ENCODE results near the gene KIF5C.

Gene KIF5C

DNA sequence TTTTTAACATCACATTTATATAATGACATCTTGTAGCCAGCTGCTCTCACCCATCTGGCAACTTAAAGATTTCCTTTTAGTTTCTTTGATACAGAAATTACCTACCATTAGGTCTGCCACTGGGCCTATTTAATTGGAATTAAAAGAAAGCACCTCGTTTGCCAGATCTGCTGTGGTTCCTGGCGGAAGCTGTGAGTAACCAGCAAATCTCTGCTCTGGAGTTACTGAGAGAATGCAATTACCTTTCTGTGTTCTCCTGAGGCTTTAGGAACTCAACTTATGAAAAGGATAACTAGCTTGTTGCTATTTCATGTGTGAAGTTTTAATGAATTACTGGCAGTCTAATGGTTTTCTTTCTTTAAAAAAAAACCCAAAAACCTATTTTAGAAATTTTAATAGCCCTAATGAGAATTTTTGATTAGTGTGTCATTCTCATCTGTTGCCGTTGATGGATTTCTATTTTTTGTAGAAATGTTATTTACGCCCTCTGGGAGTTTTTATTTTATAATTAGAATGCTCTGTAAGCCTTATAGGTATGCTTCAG lies 93.8 kb downstream of the KIF5C start:
- H3K4me1 ChIP-seq (ENCODE audit: control insufficient read depth in 2 of 2, insufficient read depth in 1 of 2, low read depth in 1 of 2, low read length in 2 of 2): peaks cover 5 to 12% of the 10 kb centered on the region in 2 donors
- no peak overlapping the region for H3K23ac ChIP-seq (ENCODE audit: low read depth, low read length, poor library complexity)
- no peak overlapping the region for H2BK12ac ChIP-seq (ENCODE audit: low read length)
- peaks cover 18 to 61% of the 10 kb centered on the region in 2 donors for H3K36me3 ChIP-seq (replicated peaks in 1 of 2; ENCODE audit: control insufficient read depth in 2 of 2, insufficient read depth in 2 of 2, low read length in 2 of 2)
- no peak overlapping the region for H3K4me2 ChIP-seq (ENCODE audit: insufficient read depth, low read length, poor library complexity, severe bottlenecking)
- no peak overlapping the region for H2BK120ac ChIP-seq (ENCODE audit: low read depth, low read length)
- no peak overlapping the region for H2BK5ac ChIP-seq (ENCODE audit: low read length)
- no peak overlapping the region for H2AK5ac ChIP-seq (ENCODE audit: low read depth, low read length)
- no peak overlapping the region for H3K4me3 ChIP-seq (ENCODE audit: low read length in 2 of 2)
- no peak overlapping the region for H3K27ac ChIP-seq (replicated peaks; ENCODE audit: low read length)
- H2AFZ ChIP-seq (ENCODE audit: low read length): no peak overlapping the region
- H3K14ac ChIP-seq (ENCODE audit: low read length): no peak overlapping the region
- no peak overlapping the region for H3K9ac ChIP-seq (ENCODE audit: low read depth, low read length, poor library complexity)
- no peak overlapping the region for H4K91ac ChIP-seq (ENCODE audit: low read depth, low read length, poor library complexity)
- no peak overlapping the region for H4K8ac ChIP-seq (ENCODE audit: low read depth, low read length)
- H3K79me1 ChIP-seq (ENCODE audit: low read depth, low read length): peaks cover 3% of the 10 kb centered on the region
- DNase-seq (ENCODE audit: low spot score): no peak
- no peak overlapping the region for H3K18ac ChIP-seq (ENCODE audit: low read length)
- H3K4ac ChIP-seq (ENCODE audit: low read length): no peak overlapping the region
- H2BK15ac ChIP-seq (ENCODE audit: low read length): no peak overlapping the region
- no CpG with 5 or more reads among the region's 4 CpGs for WGBS, 2 donors (ENCODE audit: extremely low coverage in 2 of 2, insufficient read length in 2 of 2, insufficient replicate concordance in 1 of 2)
- H3K27me3 ChIP-seq (ENCODE audit: control insufficient read depth in 3 of 3, insufficient read depth in 3 of 3, low read depth in 1 of 3, low read length in 3 of 3): no peaks in the 10 kb centered on the region
- no peaks in the 10 kb centered on the region for H3K9me3 ChIP-seq (replicated peaks in 1 of 2; ENCODE audit: control insufficient read depth in 2 of 2, insufficient read depth in 1 of 2, low read depth in 1 of 2, low read length in 2 of 2)

DNA sequence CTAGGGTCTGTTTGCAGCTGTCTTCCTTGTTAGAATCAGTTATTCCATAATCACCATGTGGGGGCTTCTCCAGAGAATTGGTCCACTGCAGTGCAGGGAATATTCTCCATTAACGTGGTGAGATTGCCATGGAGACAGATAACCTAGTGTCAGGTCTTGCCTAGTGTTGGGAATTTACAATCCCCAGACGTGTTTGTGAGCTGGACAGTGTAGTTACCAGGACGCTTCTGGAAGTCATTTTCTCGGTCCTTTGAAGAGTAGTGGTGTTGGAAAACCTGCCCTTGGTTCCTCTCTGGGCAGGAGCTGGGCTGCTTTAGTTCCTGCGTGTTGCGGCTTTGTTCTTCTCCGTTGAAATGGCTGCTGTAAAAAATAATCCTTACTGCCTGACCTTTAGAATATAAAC lies 94.6 kb downstream of the KIF5C start:
- Histone ChIP-seq H2BK5ac (ENCODE audit: low read length) (no peak overlapping the region), H3K4me2 (ENCODE audit: insufficient read depth, low read length, poor library complexity, severe bottlenecking) (no peak overlapping the region), H2AFZ (ENCODE audit: low read length) (no peak overlapping the region), H3K36me3 (replicated peaks in 1 of 2; ENCODE audit: control insufficient read depth in 2 of 2, insufficient read depth in 2 of 2, low read length in 2 of 2) (peaks cover 18 to 63% of the 10 kb centered on the region in 2 donors), H3K14ac (ENCODE audit: low read length) (no peak overlapping the region), H2BK12ac (ENCODE audit: low read length) (no peak overlapping the region), H3K18ac (ENCODE audit: low read length) (no peak overlapping the region), H2BK15ac (ENCODE audit: low read length) (no peak overlapping the region), H3K4me3 (ENCODE audit: low read length in 2 of 2) (no peak overlapping the region), H3K4ac (ENCODE audit: low read length) (no peak overlapping the region), H2BK120ac (ENCODE audit: low read depth, low read length) (no peak overlapping the region), H2AK5ac (ENCODE audit: low read depth, low read length) (no peak overlapping the region), H3K4me1 (ENCODE audit: control insufficient read depth in 2 of 2, insufficient read depth in 1 of 2, low read depth in 1 of 2, low read length in 2 of 2) (peaks cover 5 to 12% of the 10 kb centered on the region in 2 donors), H4K8ac (ENCODE audit: low read depth, low read length) (no peak overlapping the region), H3K79me1 (ENCODE audit: low read depth, low read length) (peaks cover 3% of the 10 kb centered on the region), H3K9me3 (replicated peaks in 1 of 2; ENCODE audit: control insufficient read depth in 2 of 2, insufficient read depth in 1 of 2, low read depth in 1 of 2, low read length in 2 of 2) (no peaks in the 10 kb centered on the region), H3K27ac (replicated peaks; ENCODE audit: low read length) (no peak overlapping the region), H3K23ac (ENCODE audit: low read depth, low read length, poor library complexity) (no peak overlapping the region), H4K91ac (ENCODE audit: low read depth, low read length, poor library complexity) (no peak overlapping the region), H3K27me3 (ENCODE audit: control insufficient read depth in 3 of 3, insufficient read depth in 3 of 3, low read depth in 1 of 3, low read length in 3 of 3) (no peaks in the 10 kb centered on the region), H3K9ac (ENCODE audit: low read depth, low read length, poor library complexity) (no peak overlapping the region)
- no CpG with 5 or more reads among the region's 7 CpGs for WGBS, 2 donors (ENCODE audit: extremely low coverage in 2 of 2, insufficient read length in 2 of 2, insufficient replicate concordance in 1 of 2)
- no peak for DNase-seq (ENCODE audit: low spot score)

DNA sequence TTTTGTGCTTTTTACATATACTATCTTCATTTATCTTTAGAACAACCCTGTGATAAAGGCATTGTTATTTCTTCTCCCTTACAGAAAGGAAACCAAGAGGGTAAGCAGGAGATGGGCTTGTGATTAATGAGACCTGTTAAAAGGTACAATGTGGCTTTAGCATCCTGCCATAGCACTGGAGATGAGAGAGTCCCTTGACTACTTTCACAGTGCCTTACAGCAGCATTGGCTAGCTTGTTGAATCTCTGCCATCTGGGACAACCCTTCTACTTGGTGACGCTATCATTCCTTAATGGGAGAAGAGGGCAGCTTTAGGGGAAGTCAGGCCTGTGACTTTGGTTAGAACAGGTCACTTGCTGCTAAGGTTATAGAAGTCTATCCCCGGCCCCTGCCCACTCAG lies 95.4 kb downstream of the KIF5C start:
- H3K4ac ChIP-seq (ENCODE audit: low read length): no peak overlapping the region
- H4K8ac ChIP-seq (ENCODE audit: low read depth, low read length): no peak overlapping the region
- H3K27ac ChIP-seq (replicated peaks; ENCODE audit: low read length): no peak overlapping the region
- H3K9ac ChIP-seq (ENCODE audit: low read depth, low read length, poor library complexity): no peak overlapping the region
- H3K18ac ChIP-seq (ENCODE audit: low read length): no peak overlapping the region
- H4K91ac ChIP-seq (ENCODE audit: low read depth, low read length, poor library complexity): no peak overlapping the region
- no peak overlapping the region for H2BK5ac ChIP-seq (ENCODE audit: low read length)
- no peak for DNase-seq (ENCODE audit: low spot score)
- no peak overlapping the region for H2AFZ ChIP-seq (ENCODE audit: low read length)
- peaks cover 21 to 63% of the 10 kb centered on the region in 2 donors for H3K36me3 ChIP-seq (replicated peaks in 1 of 2; ENCODE audit: control insufficient read depth in 2 of 2, insufficient read depth in 2 of 2, low read length in 2 of 2)
- peaks cover 4 to 12% of the 10 kb centered on the region in 2 donors for H3K4me1 ChIP-seq (ENCODE audit: control insufficient read depth in 2 of 2, insufficient read depth in 1 of 2, low read depth in 1 of 2, low read length in 2 of 2)
- no peak overlapping the region for H3K4me3 ChIP-seq (ENCODE audit: low read length in 2 of 2)
- H3K14ac ChIP-seq (ENCODE audit: low read length): no peak overlapping the region
- no peak overlapping the region for H2AK5ac ChIP-seq (ENCODE audit: low read depth, low read length)
- H2BK15ac ChIP-seq (ENCODE audit: low read length): no peak overlapping the region
- no peaks in the 10 kb centered on the region for H3K9me3 ChIP-seq (replicated peaks in 1 of 2; ENCODE audit: control insufficient read depth in 2 of 2, insufficient read depth in 1 of 2, low read depth in 1 of 2, low read length in 2 of 2)
- no CpG with 5 or more reads among the region's 2 CpGs for WGBS, 2 donors (ENCODE audit: extremely low coverage in 2 of 2, insufficient read length in 2 of 2, insufficient replicate concordance in 1 of 2)
- no peak overlapping the region for H3K4me2 ChIP-seq (ENCODE audit: insufficient read depth, low read length, poor library complexity, severe bottlenecking)
- no peaks in the 10 kb centered on the region for H3K27me3 ChIP-seq (ENCODE audit: control insufficient read depth in 3 of 3, insufficient read depth in 3 of 3, low read depth in 1 of 3, low read length in 3 of 3)
- no peak overlapping the region for H2BK120ac ChIP-seq (ENCODE audit: low read depth, low read length)
- H3K79me1 ChIP-seq (ENCODE audit: low read depth, low read length): peaks cover 3% of the 10 kb centered on the region
- no peak overlapping the region for H2BK12ac ChIP-seq (ENCODE audit: low read length)
- no peak overlapping the region for H3K23ac ChIP-seq (ENCODE audit: low read depth, low read length, poor library complexity)

DNA sequence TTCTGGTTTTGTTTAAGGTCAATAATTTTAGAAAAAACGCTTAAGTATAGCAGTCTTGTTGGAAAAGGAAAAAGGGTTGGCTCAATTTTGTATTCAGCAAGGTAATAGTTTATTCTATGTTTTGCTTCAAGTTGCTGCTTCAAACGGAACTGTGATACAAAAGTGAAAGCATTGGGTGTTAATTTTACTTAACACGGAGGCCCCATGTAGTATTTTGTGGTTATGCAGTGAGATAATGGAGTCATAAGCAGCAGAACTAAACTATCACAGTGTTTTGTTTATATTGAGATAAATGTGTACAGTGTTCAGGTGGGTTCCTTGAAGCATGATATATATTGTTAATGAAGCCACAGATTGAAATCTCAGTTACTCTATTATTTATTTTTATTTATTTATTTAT lies 96.5 kb downstream of the KIF5C start:
- no peak overlapping the region for H3K27ac ChIP-seq (replicated peaks; ENCODE audit: low read length)
- no peak overlapping the region for H3K9ac ChIP-seq (ENCODE audit: low read depth, low read length, poor library complexity)
- H3K23ac ChIP-seq (ENCODE audit: low read depth, low read length, poor library complexity): no peak overlapping the region
- H4K91ac ChIP-seq (ENCODE audit: low read depth, low read length, poor library complexity): no peak overlapping the region
- H3K4me1 ChIP-seq (ENCODE audit: control insufficient read depth in 2 of 2, insufficient read depth in 1 of 2, low read depth in 1 of 2, low read length in 2 of 2): peaks cover 3 to 12% of the 10 kb centered on the region in 2 donors
- H3K9me3 ChIP-seq (replicated peaks in 1 of 2; ENCODE audit: control insufficient read depth in 2 of 2, insufficient read depth in 1 of 2, low read depth in 1 of 2, low read length in 2 of 2): no peaks in the 10 kb centered on the region
- no peak overlapping the region for H2AFZ ChIP-seq (ENCODE audit: low read length)
- H2BK5ac ChIP-seq (ENCODE audit: low read length): no peak overlapping the region
- H2BK12ac ChIP-seq (ENCODE audit: low read length): no peak overlapping the region
- no peak overlapping the region for H3K4ac ChIP-seq (ENCODE audit: low read length)
- no peak overlapping the region for H2BK15ac ChIP-seq (ENCODE audit: low read length)
- H2AK5ac ChIP-seq (ENCODE audit: low read depth, low read length): no peak overlapping the region
- H3K27me3 ChIP-seq (ENCODE audit: control insufficient read depth in 3 of 3, insufficient read depth in 3 of 3, low read depth in 1 of 3, low read length in 3 of 3): no peaks in the 10 kb centered on the region
- no CpG with 5 or more reads among the region's 3 CpGs for WGBS, 2 donors (ENCODE audit: extremely low coverage in 2 of 2, insufficient read length in 2 of 2, insufficient replicate concordance in 1 of 2)
- no peak overlapping the region for H3K4me2 ChIP-seq (ENCODE audit: insufficient read depth, low read length, poor library complexity, severe bottlenecking)
- no peak overlapping the region for H3K4me3 ChIP-seq (ENCODE audit: low read length in 2 of 2)
- H3K79me1 ChIP-seq (ENCODE audit: low read depth, low read length): peaks cover 3% of the 10 kb centered on the region
- no peak for DNase-seq (ENCODE audit: low spot score)
- no peak overlapping the region for H4K8ac ChIP-seq (ENCODE audit: low read depth, low read length)
- H2BK120ac ChIP-seq (ENCODE audit: low read depth, low read length): no peak overlapping the region
- H3K14ac ChIP-seq (ENCODE audit: low read length): no peak overlapping the region
- H3K18ac ChIP-seq (ENCODE audit: low read length): no peak overlapping the region
- H3K36me3 ChIP-seq (replicated peaks in 1 of 2; ENCODE audit: control insufficient read depth in 2 of 2, insufficient read depth in 2 of 2, low read length in 2 of 2): peaks cover 16 to 62% of the 10 kb centered on the region in 2 donors
